Fibroblast of the aortic adventitia (primary cell): Measurements from ENCODE around the gene ELP1. TPM values are rescaled to one million over a fixed set of nuclear protein-coding genes. Genes with fewer than 3 reads are reported as not detected.
"Not testable (repeated sequence)": the region's sequence is repeated elsewhere in the genome, so short reads cannot be mapped to it uniquely, and the experiment has no call there.

Experiments
- DNase-seq: peaks from one replicate; pipeline ENCODE4 v3.0.0-alpha.2; 2010; ENCODE audit warnings: low read depth
- H3K4me3 ChIP-seq: 2 replicates; pipeline ENCODE4 v1.5.1; 2011; ENCODE audit warnings: low read depth, mild to moderate bottlenecking, control low read depth, low read length, moderate library complexity
- total RNA-seq: library from RNA; depleted of rRNA; stranded (reverse); fragments of >200 nt; gene quantifications from 2 replicates; pipeline ENCODE4 v1.2.3, GENCODE V29; 2012; ENCODE audit warnings: low replicate concordance
- TF ChIP-seq, protein P1 (sequence below): IDR thresholded peaks from 2 replicates; pipeline ENCODE4 v1.5.1; 2011; ENCODE audit warnings: mild to moderate bottlenecking, low read length, control low read depth, inconsistent platforms; ENCODE audit not compliant: insufficient read depth

ELP1 gene
- total RNA-seq, 1 donor, result 32.3 TPM

DNA sequence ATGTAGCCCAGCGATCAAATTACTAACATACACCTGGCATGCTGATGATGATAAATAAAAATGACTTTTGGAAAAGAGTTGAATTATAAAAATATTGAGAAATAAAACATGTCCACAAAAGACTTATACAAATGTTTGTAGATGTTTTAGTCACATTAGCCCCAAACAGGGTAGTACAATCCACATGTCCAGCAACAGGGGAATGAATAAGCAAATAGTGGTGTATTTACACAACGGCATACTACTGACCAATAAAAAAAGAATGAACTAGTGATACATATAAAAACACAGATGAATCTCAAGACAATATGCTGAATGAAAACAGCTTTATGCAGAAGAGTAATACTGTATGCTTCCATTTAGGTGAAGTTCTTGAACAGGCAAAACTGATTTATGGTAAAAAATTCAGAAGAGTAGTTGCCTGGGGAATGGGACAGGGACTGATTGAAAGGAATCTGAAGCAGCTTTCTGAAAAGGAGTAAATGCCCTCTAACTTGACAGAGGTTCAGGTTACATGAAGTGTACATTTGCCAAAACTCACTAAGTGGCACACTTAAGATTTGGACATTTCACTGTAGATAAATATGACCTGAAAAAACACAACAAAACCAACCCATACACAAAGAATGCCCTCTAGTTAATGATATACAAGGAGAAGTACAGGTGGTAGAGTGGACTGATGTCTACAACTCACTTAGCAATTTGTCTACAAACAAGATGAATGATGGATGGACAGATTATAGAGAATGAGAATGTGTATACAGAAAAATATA, 36.4 kb downstream of the ELP1 start:
- TF ChIP-seq, protein P1, sequence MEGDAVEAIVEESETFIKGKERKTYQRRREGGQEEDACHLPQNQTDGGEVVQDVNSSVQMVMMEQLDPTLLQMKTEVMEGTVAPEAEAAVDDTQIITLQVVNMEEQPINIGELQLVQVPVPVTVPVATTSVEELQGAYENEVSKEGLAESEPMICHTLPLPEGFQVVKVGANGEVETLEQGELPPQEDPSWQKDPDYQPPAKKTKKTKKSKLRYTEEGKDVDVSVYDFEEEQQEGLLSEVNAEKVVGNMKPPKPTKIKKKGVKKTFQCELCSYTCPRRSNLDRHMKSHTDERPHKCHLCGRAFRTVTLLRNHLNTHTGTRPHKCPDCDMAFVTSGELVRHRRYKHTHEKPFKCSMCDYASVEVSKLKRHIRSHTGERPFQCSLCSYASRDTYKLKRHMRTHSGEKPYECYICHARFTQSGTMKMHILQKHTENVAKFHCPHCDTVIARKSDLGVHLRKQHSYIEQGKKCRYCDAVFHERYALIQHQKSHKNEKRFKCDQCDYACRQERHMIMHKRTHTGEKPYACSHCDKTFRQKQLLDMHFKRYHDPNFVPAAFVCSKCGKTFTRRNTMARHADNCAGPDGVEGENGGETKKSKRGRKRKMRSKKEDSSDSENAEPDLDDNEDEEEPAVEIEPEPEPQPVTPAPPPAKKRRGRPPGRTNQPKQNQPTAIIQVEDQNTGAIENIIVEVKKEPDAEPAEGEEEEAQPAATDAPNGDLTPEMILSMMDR, result no peak
- no peak overlapping the region for H3K4me3 ChIP-seq
- no peak for DNase-seq

DNA sequence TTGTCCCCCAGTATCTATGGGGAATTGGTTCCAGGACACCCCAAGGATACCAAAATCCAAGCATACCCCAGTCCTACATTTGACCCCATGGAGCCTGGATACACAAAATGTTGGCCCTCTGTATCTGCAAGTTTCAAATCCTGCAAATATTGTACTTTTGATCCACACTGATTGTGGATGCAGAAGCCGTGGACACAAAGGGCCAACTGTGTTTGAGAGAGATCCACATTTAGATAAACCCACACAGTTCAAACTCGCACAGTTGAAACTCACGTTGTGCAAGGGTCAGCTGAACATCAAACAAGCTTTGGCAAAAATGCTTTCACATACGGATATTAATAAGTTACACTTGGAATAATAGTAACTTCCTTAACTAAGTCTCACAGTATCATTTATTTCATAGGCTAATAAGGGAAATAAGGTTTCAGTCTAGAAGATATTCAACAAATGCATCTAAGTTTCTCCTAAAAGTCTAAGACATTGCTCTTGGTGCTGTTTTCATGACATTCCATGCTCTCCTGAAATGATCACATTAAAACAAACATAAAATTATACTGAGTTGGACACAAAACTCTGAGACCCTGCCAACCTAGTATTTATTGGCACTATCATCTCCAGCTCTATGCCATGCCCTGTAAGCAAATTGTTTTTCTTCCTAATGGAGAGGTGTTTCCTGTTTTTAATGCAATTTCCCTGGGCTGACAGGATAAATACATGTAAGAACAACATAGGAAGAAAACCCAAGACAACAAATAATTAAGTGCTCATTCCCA, 39.5 kb downstream of the ELP1 start:
- TF ChIP-seq, protein P1, result no peak
- no peak for DNase-seq
- H3K4me3 ChIP-seq, result no peak overlapping the region

DNA sequence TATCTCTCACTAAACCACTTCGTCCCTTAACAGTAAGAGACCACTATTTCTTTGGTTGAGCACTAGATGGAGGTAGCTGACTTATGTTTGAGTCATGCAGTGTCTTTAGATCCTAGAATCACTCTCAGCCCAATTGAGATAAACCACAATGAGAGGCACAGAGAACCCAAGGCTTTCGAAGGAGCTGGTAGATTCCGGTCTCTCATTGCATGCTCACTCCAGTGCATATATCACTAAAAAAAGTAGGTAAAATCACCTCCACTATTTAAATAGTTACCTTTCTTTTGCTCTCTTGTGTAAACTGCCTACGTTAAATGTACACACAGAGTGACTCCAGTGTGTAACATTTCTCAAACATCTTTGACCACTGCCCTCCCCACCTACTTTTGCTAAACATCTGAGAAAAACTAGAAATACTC, 44.3 kb downstream of the ELP1 start:
- peak; percentile 30 for DNase-seq
- TF ChIP-seq, protein P1, result peak; percentile 11
- no peak overlapping the region for H3K4me3 ChIP-seq

DNA sequence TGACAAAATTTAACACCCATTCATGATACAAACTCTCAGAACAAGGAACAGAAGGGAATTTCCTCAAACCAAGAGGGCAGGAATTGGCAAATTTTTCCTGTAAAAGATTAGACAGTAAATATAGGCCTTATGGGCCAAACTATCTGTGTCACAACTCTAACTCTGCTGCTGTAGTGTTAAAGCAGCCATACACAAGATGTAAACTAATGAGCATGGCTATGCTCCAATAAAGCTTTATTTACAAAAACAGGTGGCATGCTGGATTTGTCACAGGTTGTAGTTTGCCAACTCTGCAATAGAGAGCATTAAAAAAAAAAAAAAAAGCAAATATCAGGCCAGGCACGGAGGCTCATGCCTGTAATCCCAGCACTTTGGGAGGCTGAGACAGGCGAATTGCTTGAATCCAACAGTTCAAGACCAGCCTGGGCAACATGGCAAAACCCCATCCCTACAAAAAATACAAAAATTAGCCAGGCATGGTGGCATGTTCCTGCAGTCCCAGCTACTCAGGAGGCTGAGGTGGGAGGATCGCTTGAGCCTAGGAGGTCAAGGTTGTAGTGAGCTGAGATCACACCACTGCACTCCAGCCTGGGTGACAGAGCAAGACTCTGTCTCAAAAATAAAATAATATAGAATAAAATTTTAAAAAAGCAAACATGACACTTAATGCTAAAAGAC, 47.2 kb downstream of the ELP1 start:
- H3K4me3 ChIP-seq, result not testable (repeated sequence)
- peak; percentile 6 for DNase-seq

DNA sequence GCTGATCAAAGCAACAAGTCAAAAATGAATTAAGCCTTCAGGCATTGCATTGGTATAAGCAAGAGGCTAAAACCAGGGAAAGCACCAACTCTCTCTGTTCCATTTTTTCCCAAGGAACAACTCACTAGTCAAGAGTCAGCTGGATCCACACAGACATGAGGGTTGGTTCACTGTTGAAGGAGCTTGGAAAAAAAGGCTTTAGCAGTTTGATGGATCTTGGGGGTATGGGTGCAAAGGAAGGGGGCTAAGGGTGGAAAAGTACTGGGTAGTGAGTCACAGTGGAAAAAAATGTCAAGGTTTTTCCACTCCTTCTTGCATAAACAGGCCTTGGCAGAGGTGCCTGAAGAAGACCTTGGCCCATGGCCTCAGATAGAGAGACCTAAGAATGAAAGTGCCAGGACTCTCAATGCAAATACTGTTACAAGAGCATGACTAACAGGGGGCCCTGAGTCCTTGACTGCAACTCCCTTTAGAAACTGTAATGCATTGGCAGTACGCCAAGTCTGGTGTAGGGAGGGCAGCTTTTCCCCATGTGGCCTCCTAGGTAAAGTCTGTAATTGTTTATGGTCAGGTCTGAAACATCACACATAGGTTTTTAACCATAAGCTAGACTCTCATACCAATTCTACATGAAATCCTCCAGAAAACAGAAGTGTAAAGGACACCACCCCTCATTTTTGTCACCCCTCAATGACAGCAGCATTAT, 48.1 kb downstream of the ELP1 start:
- TF ChIP-seq, protein P1, result no peak
- DNase-seq, result peak; percentile 78

DNA sequence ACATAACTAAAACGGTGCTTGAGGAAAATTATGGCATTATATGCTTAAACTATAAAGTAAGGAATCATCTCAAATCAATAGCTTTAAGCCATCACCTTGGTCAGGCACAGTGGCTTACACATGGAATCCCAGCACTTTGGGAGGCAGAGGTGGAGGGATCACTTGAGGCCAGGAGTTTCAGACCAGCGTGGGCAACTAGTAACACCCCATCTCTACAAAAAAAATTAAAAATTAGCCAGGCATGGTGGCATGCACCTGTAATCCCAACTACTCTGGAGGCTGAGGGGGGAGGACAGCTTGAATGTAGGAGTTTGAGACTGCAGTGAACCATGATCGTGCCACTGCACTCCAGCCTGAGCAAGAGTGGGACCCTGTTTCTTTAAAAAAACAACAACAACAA, 49.2 kb downstream of the ELP1 start:
- TF ChIP-seq, protein P1, result no peak
- no peak for DNase-seq
- H3K4me3 ChIP-seq, result no peak overlapping the region

More for the DNA sequence above, 48.1 kb downstream of the ELP1 start:
- H3K4me3 ChIP-seq, result no peak overlapping the region
